GM18499 (cell line): Measurements from ENCODE around the gene RABL3.
A peak's percentile ranks its signal among the peaks of the same experiment; 100 is the strongest.
"Not testable (repeated sequence)": the region's sequence is repeated elsewhere in the genome, so short reads cannot be mapped to it uniquely, and the experiment has no call there.

ENCODE experiments used
- ATAC-seq: cut with Tn5 transposase; IDR thresholded peaks from one replicate; pipeline ENCODE4 v1.9.1; 2021; ENCODE audit warnings: moderate number of reproducible peaks; ENCODE audit not compliant: insufficient read depth, unreplicated experiment

RABL3 gene

GRCh38 chr3:120742198-120742848 lies at the start of gene RABL3, which contains the start of gene GTF2E1:
RABL3 (minus strand) TSS chr3:120742516; CDS start chr3:120742507, 9 bp downstream.
GTF2E1 (plus strand) TSS chr3:120742744; CDS start chr3:120750553, 7,809 bp downstream.
- peak; percentile 99 for ATAC-seq

GRCh38 chr3:120791913-120792312 lies 49.6 kb upstream of the RABL3 start:
- ATAC-seq, result no peak

GRCh38 chr3:120791010-120791409 lies 48.7 kb upstream of the RABL3 start:
- no peak for ATAC-seq

GRCh38 chr3:120785832-120786231 lies 43.5 kb upstream of the RABL3 start:
- peak; percentile 42 for ATAC-seq

- peak; percentile 92 for ATAC-seq
These were observed 38.7 kb upstream of the RABL3 start for GRCh38 chr3:120780977-120781376.

- no peak for ATAC-seq
These were observed 36.5 kb upstream of the RABL3 start for GRCh38 chr3:120778776-120779175.

GRCh38 chr3:120775411-120775810 lies 33.1 kb upstream of the RABL3 start:
- no peak for ATAC-seq

GRCh38 chr3:120773932-120774331 lies 31.6 kb upstream of the RABL3 start:
- peak; percentile 85 for ATAC-seq

GRCh38 chr3:120772081-120772480 lies 29.8 kb upstream of the RABL3 start:
- ATAC-seq, result no peak

GRCh38 chr3:120770891-120771290 lies 28.6 kb upstream of the RABL3 start:
- no peak for ATAC-seq

- no peak for ATAC-seq
These were observed 27.1 kb upstream of the RABL3 start for GRCh38 chr3:120769436-120769835.

GRCh38 chr3:120767106-120767505 lies 24.8 kb upstream of the RABL3 start:
- no peak for ATAC-seq

- ATAC-seq, result no peak
These were observed 24.3 kb upstream of the RABL3 start for GRCh38 chr3:120766576-120766975.

- ATAC-seq, result peak; percentile 48
These were observed 23.6 kb upstream of the RABL3 start for GRCh38 chr3:120765830-120766493.

- no peak for ATAC-seq
These were observed 21.9 kb upstream of the RABL3 start for GRCh38 chr3:120764206-120764605.

- peak; percentile 85 for ATAC-seq
These were observed 21.3 kb upstream of the RABL3 start for GRCh38 chr3:120763601-120764000.

GRCh38 chr3:120762615-120763014 lies 20.3 kb upstream of the RABL3 start:
- no peak for ATAC-seq

- ATAC-seq, result not testable (repeated sequence)
These were observed 16.2 kb upstream of the RABL3 start for GRCh38 chr3:120758551-120758950.

GRCh38 chr3:120756061-120756460 lies 13.7 kb upstream of the RABL3 start:
- ATAC-seq, result no peak

GRCh38 chr3:120753810-120754209 lies 11.5 kb upstream of the RABL3 start:
- ATAC-seq, result no peak

- no peak for ATAC-seq
These were observed 10.5 kb upstream of the RABL3 start for GRCh38 chr3:120752865-120753264.

- no peak for ATAC-seq
These were observed 9.9 kb upstream of the RABL3 start for GRCh38 chr3:120752230-120752629.
